Stimulated activated CD4-positive, alpha-beta T cell treated with anti-CD3 and anti-CD28 coated beads, Interleukin-1b, Interleukin-23, amount 100 ng/mL, for 48 hours (primary cell): Measurements from ENCODE around the gene MACROD2.

Experiments used
- DNase-seq: peaks from one replicate; pipeline ENCODE4 v3.0.0-alpha.2; 2020

MACROD2 gene

DNA sequence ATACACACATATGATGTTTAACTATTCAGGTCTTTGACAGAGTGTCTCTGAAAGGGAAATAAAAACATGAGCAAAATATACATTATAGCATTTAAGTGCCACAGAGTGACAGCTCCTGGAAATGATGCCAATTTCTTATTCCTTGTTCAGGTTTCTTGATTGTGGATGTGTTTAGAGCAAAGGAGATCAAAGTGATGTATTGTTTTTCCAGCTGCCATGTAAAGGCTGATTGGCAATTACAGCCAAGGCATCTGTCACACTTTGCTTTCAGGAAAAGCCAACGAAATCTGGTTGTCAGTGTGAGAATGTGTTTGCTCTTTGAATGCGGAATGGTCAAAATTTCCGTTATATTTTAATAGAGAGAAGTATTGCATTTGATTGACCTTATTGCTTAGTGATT, 689.9 kb downstream of the MACROD2 start:
- no peak for DNase-seq

DNA sequence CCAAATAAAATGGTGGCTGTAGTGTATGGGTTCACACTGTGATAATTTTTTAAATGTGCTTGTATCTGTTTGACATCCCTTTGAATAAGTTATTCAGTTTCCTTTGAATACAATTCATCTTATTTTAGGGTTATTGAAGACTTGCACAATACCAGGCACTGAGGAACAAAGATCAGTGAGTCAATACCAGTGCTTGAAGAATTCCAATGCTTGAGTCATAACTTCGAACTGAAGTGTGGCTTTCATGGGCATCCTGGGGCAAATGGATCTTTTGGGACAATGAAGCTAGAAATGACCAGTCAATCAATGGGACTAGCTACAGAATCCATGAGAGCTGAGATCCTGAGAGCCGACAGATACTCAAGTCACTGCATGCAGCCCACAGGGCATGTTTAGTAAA, 692.0 kb downstream of the MACROD2 start:
- no peak for DNase-seq

DNA sequence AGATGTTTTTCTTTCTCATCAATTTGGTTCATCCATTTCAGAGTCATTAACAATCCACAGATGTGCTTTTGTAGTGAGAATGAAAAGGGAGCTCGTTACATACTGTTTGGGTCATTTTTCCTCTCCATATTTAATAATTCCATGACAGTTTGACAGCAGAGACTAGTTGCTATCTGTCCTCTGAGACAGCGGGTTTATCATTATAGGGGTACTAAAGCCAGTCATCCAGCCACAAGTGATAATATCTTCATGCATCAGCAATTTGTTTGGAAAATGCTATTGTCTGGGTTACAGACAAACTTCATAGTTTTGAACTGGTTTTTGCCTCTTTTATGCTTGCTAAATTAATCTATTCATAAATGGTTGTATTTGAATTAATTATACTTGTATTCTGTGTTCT, 692.7 kb downstream of the MACROD2 start:
- DNase-seq: no peak

DNA sequence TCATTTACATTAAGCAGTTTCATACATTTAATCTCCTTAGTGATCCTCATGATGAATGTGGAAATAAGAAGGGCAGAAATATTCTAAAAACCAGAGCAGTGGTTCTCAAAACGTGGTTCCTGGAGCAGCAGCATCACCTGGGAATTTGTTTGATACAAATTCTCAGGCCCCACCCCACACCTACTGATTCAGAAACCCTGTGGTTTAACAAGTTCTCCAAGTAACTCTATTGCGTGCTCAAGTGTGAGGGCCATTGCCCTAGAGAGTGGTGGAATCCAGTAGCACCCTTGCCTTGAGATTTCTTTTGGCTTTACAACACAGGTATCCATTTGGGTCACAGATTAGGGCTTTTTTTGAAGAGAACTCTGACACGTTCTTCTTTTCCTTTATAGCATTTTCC, 696.7 kb downstream of the MACROD2 start:
- DNase-seq: no peak

DNA sequence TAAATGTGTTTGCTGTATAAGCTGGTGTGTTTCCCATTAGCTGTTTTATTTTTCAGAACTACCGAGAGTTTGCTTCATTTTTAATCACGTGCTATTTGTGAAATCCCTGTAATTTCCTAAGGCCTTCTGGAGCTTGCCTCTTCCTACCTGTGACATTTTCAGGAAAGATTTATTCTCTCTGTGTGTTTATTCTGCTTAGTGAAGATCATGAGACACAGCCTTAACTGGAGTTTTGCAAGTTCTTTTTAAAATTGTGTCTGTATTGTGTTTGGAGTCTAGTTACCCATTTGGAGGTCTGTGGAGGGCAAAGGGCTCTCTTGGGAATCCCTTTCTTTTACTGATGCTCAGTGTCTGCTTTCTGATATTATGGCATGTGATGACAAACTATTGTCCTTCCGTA, 701.2 kb downstream of the MACROD2 start:
- DNase-seq: no peak

DNA sequence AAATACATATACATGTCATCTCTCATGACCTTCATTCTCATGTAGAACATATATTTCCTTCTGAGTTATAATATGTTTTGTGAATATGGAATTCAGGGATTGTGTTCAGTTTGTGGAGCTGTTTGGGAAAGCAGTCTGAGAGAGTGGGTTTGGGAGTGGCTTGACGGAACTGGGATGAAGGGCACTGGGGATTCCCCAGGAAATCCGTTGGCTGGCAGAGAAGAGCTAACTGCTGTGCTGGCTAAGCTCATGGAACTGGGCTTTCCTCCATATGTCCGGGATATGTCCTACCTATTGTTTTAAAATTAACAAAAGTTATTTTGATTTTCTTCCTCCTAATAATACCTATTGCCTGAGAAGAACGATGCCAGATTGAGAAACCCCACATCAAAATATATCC, 701.6 kb downstream of the MACROD2 start:
- DNase-seq: no peak

DNA sequence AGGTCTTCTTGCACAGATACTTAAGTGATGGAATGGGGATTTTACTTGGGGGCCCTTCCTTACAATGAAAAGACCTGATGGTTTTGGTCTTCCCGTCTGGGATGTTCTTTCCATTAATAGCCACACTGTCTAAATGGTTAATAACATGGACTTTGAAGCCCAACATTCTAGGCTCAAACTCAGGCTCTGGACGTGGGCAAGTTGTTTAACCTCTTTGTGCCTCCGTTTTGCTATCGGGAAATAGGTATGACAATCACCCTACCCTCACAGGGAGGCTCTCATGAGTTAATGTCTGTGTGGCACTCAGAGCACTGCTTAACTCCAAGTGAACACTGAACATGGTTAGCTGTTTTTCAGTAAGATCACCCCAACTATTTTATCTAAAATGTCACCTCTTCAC, 702.8 kb downstream of the MACROD2 start:
- no peak for DNase-seq

DNA sequence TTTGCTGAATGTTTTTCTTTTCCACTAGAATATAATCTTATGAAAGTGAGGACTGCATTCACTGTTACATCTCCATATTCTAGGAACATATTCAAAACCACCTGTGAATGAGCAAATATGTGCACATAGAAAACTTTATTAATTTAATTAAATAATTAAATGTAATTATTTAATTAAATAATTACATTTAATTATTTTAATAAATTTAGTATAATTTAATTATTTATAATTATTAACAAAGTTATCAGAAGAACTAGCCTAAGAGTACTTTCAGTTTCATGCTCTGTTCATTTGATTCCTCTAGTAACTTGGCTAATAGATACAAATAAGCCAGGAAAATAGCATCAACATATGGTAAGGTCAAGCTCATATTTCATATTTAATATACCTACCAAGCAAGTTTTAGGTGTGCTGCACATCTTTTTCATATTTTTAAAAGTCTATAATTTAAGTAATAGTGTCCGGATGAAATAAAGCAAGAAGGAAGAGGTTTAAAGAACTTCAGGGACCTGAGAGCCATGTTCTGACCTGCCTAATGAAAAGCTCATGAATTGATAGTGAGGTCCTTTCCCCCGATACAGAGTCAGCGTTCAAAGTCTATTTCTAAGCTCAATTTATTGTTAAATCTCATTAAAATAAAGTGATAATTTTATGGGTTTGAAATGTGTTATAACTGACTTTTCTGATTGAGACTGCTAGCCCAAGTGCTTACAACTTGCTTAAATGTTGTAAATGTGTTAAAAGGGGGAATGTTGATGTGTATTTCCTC, 703.5 kb downstream of the MACROD2 start:
- no peak for DNase-seq

DNA sequence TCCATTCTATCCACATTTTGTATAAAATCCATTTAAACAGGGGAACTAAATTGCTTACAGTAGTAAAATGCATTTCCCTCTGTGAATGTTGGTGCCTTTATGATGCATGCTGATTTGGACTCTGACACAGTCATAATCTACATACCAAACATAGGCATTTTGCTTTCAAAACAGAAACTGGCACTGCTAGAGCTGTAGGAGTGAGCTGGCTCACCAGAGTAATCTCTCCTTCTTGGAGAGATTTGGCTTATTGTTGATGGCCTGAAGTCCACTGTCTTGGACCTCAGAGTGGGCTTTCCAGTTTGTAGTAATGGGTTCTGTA, 705.3 kb downstream of the MACROD2 start:
- no peak for DNase-seq

DNA sequence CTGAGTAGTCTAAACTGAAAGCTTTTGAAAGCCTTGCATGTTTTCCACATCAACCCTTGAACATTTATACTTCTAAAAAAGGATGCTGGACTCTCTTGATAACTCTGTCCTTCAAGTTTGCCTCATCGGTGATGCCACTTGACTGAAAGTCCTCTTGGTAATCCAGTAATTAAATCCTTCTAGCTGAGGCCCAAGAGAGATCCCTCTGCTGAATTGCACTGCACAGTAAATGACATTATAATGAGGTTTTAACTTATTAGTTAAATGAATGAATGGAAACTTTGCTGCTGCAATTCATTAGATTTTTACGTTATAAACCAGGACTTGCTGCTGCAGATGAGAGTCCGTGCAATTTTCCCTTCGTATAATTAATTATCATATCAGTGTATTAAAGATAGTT, 706.0 kb downstream of the MACROD2 start:
- DNase-seq: no peak

DNA sequence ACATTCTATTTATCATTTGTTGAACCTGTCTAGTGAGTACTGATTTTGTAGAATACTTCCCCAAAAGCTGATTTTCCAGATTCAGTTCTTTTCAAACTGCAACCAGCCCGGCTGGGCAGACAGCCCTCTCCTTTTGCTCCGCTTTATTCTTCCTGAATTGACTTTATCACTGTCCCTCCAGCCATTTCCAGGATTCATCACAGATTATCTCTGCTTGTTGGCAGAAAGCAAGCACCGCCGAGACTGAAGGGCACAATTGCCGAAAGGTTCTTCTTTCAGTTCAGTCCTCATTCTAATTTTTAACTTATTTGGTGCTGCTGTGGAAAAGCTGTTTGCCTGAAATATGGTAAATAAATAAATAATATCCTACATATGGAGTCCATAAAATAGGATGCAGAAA, 711.2 kb downstream of the MACROD2 start:
- no peak for DNase-seq

DNA sequence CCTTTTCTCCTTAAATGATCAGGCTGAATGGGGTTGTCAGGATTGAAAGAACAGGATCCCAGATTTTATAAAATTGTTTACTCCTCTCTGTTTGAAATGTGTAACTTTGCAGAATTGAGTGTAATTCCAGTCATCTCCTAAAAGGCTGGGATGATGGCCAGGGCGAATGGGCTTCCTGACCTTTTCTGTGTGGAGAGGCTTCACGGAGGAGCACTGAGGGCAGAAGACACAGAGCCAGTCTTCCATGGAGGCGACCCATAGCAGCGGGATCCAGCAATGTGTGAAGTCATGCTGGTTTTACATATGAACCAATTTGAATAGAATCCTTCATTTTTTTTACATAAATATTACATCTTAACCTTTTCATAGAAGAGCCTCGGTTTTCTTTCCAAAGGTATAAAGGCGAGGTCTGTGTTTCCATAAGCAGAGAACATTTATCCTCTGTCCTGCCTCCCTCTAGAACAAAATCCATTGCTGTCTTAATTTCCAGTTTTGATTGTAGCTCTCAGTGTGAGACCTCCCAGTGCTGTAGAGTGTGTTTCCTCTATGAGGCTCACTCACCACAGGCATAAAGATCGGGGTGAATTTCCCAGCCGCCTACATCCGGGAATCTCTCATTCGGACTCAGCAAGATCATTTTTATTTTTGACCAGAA, 711.8 kb downstream of the MACROD2 start:
- no peak for DNase-seq

DNA sequence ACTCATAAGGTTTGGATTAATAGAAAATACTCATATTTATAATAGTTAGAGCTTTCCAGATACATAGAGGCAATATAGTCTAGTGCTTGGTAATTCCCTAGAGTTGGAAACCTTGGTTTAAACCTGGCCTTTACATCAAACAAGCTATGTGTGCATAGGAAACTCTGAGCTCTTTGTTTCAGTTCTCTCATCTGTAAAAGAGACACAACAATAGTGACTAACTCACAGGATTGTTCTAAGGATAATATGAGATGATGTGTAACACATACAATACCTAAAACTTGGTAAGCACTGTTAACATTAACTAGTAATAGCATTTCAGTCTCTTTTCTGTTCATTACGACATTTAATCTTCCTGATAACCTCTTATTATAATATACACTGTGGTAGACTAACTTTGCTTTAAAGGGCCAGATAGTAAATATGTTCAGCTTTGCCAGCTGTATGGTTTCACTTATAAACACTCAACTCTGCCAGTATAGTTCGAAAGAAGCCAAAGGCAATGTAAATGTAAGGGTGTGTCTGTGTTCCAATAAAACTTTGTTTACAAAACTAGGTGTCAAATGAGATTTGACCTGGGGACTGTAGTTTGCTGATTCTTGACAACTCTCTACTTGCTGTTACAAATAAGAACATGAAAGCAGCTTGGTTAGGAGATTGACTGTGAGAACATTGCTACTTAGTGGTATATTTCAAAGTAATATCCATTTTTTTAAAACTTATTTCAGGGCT, 712.7 kb downstream of the MACROD2 start:
- no peak for DNase-seq

DNA sequence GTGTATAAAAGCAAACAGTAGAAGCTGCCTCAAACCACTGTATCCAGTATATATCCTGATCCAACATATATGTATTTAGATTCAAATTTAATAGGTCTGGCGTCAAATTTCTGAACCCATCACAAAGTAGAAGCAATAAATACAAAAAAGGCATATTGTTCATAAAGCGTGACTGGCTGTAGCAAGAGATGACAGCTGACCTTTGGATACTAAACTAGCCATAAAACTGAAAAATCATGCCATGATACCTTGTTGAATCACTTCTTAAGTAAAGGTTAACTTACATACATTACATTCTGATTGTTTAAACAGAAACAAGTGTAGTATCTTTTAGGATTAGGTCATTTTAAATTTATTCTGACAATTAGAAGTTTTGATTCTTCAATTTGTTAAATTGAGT, 714.1 kb downstream of the MACROD2 start:
- no peak for DNase-seq

DNA sequence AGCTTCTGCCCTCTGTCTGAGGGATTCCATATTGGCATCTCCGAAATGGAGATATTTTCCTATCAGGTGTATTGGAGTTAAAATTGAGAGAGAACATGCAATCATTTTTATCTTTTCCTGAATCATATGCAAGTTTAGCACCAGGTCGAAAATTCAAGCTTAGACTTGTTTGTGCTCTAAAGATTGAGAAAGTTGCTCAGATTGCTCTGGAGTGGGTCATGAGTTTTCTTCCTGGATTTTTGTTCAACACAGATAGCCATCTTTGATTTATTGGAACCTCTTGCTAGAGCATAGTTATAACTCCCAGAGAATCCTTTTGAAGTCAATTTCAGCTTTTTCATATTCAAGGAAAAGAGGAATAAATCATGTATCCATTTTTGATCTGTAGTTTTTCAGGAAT, 715.6 kb downstream of the MACROD2 start:
- DNase-seq: no peak

DNA sequence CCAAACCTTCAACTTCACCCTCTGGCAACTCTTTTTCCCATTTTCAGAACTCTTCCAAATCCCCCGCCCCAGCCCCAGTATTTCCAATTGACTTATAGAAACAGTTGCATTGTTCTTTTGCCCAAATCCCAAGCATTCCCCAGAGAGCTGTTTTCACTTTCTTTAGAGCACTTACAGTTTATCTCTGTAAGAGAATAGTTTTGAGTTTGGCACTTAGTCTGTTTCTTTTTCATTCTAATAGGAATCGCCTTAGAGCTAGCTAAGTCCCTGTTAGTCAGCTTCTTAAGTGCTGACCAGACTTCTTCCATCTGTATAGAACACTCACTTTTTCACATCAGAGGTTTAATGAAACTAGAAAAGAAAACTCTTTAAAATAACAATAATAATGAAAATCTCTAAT, 716.3 kb downstream of the MACROD2 start:
- no peak for DNase-seq

DNA sequence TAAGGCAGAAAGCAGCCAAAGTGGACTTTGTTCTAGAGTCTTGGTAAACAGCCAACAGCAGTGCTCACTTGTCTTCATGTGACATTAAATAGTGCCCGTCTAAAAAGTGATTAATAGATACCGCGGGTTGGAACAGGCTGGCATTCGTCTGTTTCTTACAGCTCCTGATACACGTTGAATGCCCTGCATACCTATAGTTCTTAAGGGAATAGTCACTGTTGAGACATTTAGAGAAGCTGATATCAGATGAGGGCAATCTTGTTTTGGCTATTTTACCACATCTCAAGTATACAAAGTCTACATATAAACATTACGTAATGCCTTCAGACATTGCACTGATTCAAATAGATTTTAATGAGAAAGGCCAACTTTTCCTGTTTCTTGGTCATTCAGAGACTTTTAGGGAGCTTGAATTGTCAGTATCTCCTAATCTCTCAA, 717.0 kb downstream of the MACROD2 start:
- DNase-seq: no peak

DNA sequence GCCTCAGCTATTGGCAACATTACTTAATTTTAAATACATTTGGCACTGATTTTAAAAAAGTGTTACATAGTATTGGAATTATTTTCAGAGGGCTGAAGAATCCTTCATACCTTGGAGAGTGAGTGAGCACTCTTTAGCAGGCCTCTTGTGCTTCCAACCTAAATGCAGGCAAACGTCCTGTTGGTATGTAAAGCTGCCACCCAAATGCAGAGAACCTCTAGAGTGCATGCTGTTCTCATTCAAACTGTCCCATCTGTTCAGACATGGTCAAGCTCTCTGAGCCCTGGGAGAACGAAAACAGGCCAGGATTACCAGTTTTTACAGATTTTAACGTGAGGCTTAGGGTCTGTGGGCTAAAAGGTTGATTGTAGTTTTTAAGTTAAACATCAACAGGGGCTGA, 720.1 kb downstream of the MACROD2 start:
- no peak for DNase-seq

DNA sequence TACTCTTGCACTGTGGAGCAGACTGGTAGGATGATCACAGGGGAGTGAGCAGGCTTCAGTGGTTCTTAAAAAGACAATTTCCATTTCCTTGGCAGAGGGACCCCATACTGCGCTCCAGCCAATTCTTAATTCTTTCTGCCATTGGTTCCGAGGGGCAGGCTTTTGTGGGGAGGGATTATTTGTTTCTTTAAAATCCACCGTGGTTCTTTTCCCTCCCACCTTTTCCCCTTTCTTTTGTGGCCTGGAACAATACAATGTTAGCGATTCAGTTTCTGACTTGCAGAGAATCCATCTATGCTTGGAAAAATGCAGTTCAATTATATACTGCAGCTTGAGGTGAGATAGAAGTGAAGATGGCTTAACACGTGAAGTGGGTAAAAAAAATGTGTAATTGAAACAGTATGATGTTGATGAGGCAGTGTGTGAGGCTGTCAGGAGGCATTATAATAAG, 721.1 kb downstream of the MACROD2 start:
- DNase-seq: no peak

DNA sequence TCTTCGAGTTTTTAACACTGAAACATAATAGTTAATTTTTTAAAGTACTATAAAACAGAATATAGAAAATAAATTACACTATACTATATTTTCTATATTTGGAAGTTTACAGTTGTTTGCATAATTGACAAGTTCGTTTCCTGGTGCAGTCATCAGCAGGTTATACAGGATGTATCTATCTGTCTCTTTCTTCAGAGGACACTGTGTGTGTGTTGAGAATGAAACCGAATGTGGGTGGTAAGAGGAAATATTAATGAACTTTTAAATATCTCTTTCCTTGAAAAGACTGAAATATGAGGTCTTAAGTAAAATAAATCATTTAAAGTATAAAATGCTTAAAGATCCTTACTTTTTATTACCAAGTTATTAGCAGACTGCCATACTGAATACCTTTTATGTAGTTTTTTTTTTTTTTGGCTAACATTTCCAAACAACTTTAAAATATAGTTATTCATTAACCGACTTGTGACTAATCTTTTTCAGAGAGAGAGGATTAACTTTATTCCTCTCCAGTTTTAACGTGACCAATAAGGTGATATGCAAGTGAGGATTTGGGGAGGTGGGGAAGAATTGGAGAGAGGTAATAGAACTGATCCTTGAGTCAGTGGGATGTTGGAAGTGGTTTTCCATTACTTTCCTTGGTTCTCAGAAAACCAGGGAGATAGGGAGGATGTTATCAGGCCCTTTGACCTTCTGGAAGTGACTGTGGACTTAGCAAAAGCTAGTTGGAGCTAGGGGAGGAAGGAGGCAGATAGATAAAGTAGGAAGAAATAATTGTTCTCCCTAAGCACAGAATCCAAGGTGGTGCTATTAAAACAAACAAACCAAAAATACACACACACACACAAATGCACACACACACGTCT, 722.1 kb downstream of the MACROD2 start:
- no peak for DNase-seq

DNA sequence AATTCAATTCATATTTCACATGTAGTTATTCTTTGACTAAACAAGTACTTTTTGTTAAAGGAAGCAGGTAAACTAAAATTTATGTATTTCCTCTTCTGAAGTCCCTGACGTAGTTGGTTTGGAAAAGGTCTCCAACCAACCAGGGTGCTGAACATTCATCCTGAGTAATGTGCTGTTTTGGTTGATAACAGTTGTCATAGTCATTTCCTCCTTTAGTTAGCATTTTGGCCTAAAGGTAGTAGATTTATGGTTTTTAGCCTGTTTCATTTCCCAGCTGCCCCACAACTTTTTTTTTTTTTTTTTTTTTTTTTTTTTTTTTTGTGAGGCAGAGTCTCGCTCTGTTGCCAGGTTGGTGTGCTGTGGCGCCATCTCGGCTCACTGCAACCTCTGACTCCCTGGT, 724.9 kb downstream of the MACROD2 start:
- DNase-seq: no peak

DNA sequence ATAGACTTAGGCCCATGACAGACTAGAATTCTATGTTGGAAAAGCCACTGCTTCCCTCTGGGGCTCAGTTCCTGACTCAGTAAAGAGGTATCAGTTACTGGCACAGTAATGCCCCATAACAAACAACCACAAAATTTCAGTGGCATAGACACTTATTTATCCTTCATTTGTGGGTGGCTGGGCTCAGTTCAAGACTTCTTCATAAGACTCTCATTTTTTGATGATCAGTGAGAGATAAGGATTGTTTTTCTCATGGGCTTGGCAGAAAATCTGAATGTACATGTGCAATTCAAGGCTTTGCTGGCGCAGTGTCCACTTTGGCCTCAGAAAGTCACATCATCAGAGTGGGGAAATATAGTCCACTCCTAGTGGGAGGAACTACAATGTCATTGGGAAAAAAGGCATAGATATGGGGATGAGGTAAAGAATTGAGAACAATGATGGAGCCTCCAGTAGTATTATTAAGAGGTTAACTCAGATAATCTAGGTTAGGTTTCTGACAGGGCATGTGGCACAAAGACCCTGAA, 726.7 kb downstream of the MACROD2 start:
- no peak for DNase-seq

DNA sequence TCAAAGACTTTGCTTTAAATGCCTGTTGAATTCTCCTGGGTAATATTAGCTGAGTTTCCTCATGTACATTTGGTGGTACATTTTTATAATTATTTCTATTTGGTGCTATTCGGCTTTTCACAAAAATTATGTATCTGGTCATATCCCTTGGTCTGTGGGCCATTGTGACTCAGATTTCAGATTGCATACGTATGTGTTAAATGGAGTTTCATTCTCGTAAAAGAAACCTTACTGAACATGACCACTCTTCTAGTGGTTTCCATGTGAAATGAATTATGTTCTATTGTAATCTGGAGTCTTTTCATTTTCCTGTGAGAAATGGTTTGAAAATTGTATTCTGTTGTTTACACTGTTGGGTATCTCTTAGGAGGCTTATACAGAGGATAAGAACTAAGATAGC, 728.3 kb downstream of the MACROD2 start:
- DNase-seq: no peak
